K562 (cell line): ENCODE data around the gene MLLT1. TPM values are rescaled to one million over a fixed set of nuclear protein-coding genes. Genes with fewer than 3 reads are reported as not detected.

ENCODE experiments used
- ATAC-seq: fragments of 200-7000 bp; cut with Tn5 transposase; 3 replicates; pipeline ENCODE4 v1.9.1; 2020; ENCODE audit warnings: moderate library complexity
- BruUV-seq: library from RNA; stranded (reverse); fragments of 400-500 nt; replicated peaks from 2 replicates; lab custom pipeline; 2021; lab: Mats Ljungman, UMichigan
- CTCF ChIA-PET: fragments of 300-600 bp; formaldehyde crosslinking; extraction: SDS; loops from one replicate; lab custom pipeline; 2021; ENCODE audit warnings: low intra/inter-chr PET ratio; lab: Yijun Ruan, JAX
- POLR2A ChIA-PET: fragments of 300-600, 350-650 bp; sonication (Branson Sonifier 250); formaldehyde crosslinking; extraction: SDS; loops from one replicate; lab custom pipeline; 2021; ENCODE audit warnings: antibody characterized with exemption, inconsistent platforms; lab: Yijun Ruan, JAX
- DNase-seq, 4 experiments: peaks; one replicate each; pipeline versions ENCODE4 v3.0.0 to v3.0.0-alpha.2; 2011 to 2018; ENCODE audit warnings: low spot score in 3 of 4, mixed read lengths in 3 of 4; ENCODE audit errors: extremely low read depth in 1 of 4
- FAIRE-seq: peaks from 2 replicates; lab custom pipeline; 2011; peaks lifted over from hg19 to GRCh38; lab: Jason Lieb, UNC
- H2AFZ ChIP-seq: 2 replicates; pipeline ENCODE4 v1.6.0; 2011; ENCODE audit warnings: low read depth, low read length, control low read depth, inconsistent platforms
- H3K27ac ChIP-seq: fragments of 200-600 bp; 3 replicates; pipeline ENCODE4 v1.8.0; 2011; ENCODE audit warnings: low read depth, mild to moderate bottlenecking, control low read depth, inconsistent platforms, low read length, moderate library complexity, mixed read lengths; ENCODE audit errors: extremely low read depth
- H3K27me3 ChIP-seq, 2 experiments: fragments of 300-600 bp in 1 of 2; 2 replicates in 1 of 2; 3 replicates in 1 of 2; pipeline versions ENCODE4 v1.6.0 to v1.8.0; 2011; ENCODE audit warnings: inconsistent platforms in 2 of 2, low read length in 2 of 2, mild to moderate bottlenecking in 1 of 2, mixed read lengths in 1 of 2, moderate library complexity in 1 of 2; ENCODE audit not compliant: control insufficient read depth in 2 of 2, insufficient read depth in 2 of 2
- H3K36me3 ChIP-seq: fragments of 300-600 bp; 3 replicates; pipeline ENCODE4 v1.8.0; 2011; ENCODE audit warnings: mild to moderate bottlenecking, low read length, inconsistent platforms; ENCODE audit not compliant: control insufficient read depth, insufficient read depth
- H3K4me1 ChIP-seq, 2 experiments: fragments of 200-600 bp in 1 of 2; replicated peaks in 1 of 2; 2 replicates in 1 of 2; 3 replicates in 1 of 2; pipeline versions ENCODE4 v1.5.1 to v1.8.0; 2011; ENCODE audit warnings: inconsistent platforms in 2 of 2, low read length in 2 of 2, mild to moderate bottlenecking in 1 of 2, mixed read lengths in 1 of 2, moderate library complexity in 1 of 2; ENCODE audit not compliant: control insufficient read depth in 2 of 2, insufficient read depth in 2 of 2
- H3K4me2 ChIP-seq: 2 replicates; pipeline ENCODE4 v1.6.1; 2011; ENCODE audit warnings: low read length, control low read depth, inconsistent platforms, mixed read lengths; ENCODE audit not compliant: insufficient read depth
- H3K4me3 ChIP-seq: fragments of 200-600 bp; sonication (generic), shearing (Covaris generic); 2 replicates; pipeline ENCODE4 v1.5.1; 2016; ENCODE audit warnings: control low read depth, inconsistent platforms
- H3K79me2 ChIP-seq: fragments of 200-600 bp; 3 replicates; pipeline ENCODE4 v1.8.0; 2011; ENCODE audit warnings: low read length, inconsistent platforms; ENCODE audit not compliant: control insufficient read depth, insufficient read depth
- H3K9ac ChIP-seq, 2 experiments: 2 replicates each; pipeline versions ENCODE4 v1.6.0 to v1.6.1; 2011; ENCODE audit warnings: low read depth in 2 of 2, low read length in 2 of 2, control low read depth in 1 of 2, inconsistent platforms in 1 of 2, mild to moderate bottlenecking in 1 of 2, mixed read lengths in 1 of 2; ENCODE audit not compliant: insufficient read depth in 1 of 2
- H3K9me1 ChIP-seq: one replicate; pipeline ENCODE4 v1.6.0; 2011; ENCODE audit warnings: inconsistent platforms, mild to moderate bottlenecking, low read length, moderate library complexity; ENCODE audit not compliant: control insufficient read depth, insufficient read depth
- H3K9me3 ChIP-seq: replicated peaks from 2 replicates; pipeline ENCODE4 v1.5.1; 2011; ENCODE audit warnings: low read depth, low read length, inconsistent platforms; ENCODE audit not compliant: control insufficient read depth, insufficient read depth
- H4K20me1 ChIP-seq: replicated peaks from 2 replicates; pipeline ENCODE4 v1.6.1; 2011; ENCODE audit warnings: low read length, inconsistent platforms, mixed read lengths; ENCODE audit not compliant: control insufficient read depth, insufficient read depth
- CXXC5 ChIP-seq: fragments of 250-450 bp; sonication (Bioruptor Pico); IDR thresholded peaks from 2 replicates; pipeline ENCODE4 v1.8.0; 2022; ENCODE audit warnings: inconsistent platforms, mild to moderate bottlenecking, moderate library complexity
- E2F3 ChIP-seq: fragments of 250-450 bp; sonication (Bioruptor Pico); IDR thresholded peaks from 2 replicates; pipeline ENCODE4 v1.4.0; 2020; ENCODE audit warnings: mild to moderate bottlenecking
- IRF2 ChIP-seq: sonication (generic); formaldehyde crosslinking; IDR thresholded peaks from 2 replicates; pipeline ENCODE4 v1.8.1; 2022; ENCODE audit warnings: mild to moderate bottlenecking, missing genetic modification reagents
- PHF8 ChIP-seq: fragments of 200-600 bp; sonication (generic); IDR thresholded peaks from 2 replicates; pipeline ENCODE4 v1.6.1; 2012; ENCODE audit warnings: mixed run types, mild to moderate bottlenecking, inconsistent platforms, low read length, moderate library complexity, borderline replicate concordance
- RAD21 ChIP-seq, 2 experiments: fragments of 250-450 bp in 1 of 2; fragments of 450-650 bp in 1 of 2; sonication (Bioruptor Pico) in 1 of 2; formaldehyde crosslinking in 1 of 2; IDR thresholded peaks in 1 of 2; conservative IDR thresholded peaks in 1 of 2; 2 replicates each; pipeline versions ENCODE4 v1.4.0 to v1.8.0; 2020 to 2022; ENCODE audit warnings: mild to moderate bottlenecking in 2 of 2, moderate library complexity in 1 of 2
- RBM34 ChIP-seq: fragments of 200-400 bp; formaldehyde crosslinking; IDR thresholded peaks from 2 replicates; pipeline ENCODE4 v1.6.1; 2018; ENCODE audit warnings: low read length, borderline replicate concordance; ENCODE audit not compliant: insufficient read depth
- SPI1 ChIP-seq: IDR thresholded peaks from 2 replicates; pipeline ENCODE4 v1.6.1; 2011; ENCODE audit warnings: low read depth, low read length, control low read depth, borderline replicate concordance
- TEAD2 ChIP-seq: fragments of 450-650 bp; IDR thresholded peaks from 2 replicates; pipeline ENCODE4 v1.6.1; 2016; ENCODE audit warnings: missing genetic modification characterization, control low read depth, missing compliant biosample characterization
- ZFPM2 ChIP-seq: fragments of 250-450 bp; sonication (Bioruptor Pico); IDR thresholded peaks from 2 replicates; pipeline ENCODE4 v1.5.1; 2022; ENCODE audit warnings: mild to moderate bottlenecking
- ZKSCAN1 ChIP-seq: fragments of 150-350 bp; IDR thresholded peaks from 2 replicates; pipeline ENCODE4 v1.6.1; 2016; ENCODE audit warnings: low read depth, low read length
- ZNF24 ChIP-seq: fragments of 450-650 bp; IDR thresholded peaks from 2 replicates; pipeline ENCODE4 v1.6.1; 2016
- WGBS: fragments of 100-300 bp; shearing (Covaris generic); methylation state at CpG from one replicate; pipeline ENCODE4 v1.1.6; 2016; ENCODE audit warnings: low coverage, mixed read lengths; ENCODE audit not compliant: insufficient coverage; ENCODE audit errors: missing lambda C conversion rate; 5-methylcytosine and 5-hydroxymethylcytosine counted together
- in situ Hi-C: fragments of 300-500 bp; cut with MboI; formaldehyde crosslinking; loops from 4 replicates; pipeline ENCODE4 v1.15.0; 2018; ENCODE audit warnings: inconsistent platforms, mixed read lengths
- intact Hi-C: fragments of 100-400 bp; cut with micrococcal nuclease; formaldehyde crosslinking; loops from 2 replicates; pipeline ENCODE4 v1.14.2; 2022
- polyA plus RNA-seq, 8 experiments: library from polyadenylated mRNA; depleted of rRNA in 4 of 8; stranded (reverse) in 5 of 8; unstranded in 3 of 8; fragments of >200 nt; fragmentation: Nextera tagmentation in 2 of 8; fragmentation: Illumina TruSeq in 1 of 8; extraction: Ambion mirVana in 2 of 8; extraction: Trizol in 1 of 8; gene quantifications; 2 replicates each; pipeline versions ENCODE4 v1.2.1 to v1.2.3, GENCODE V29; 2011 to 2014; ENCODE audit warnings: inconsistent platforms in 1 of 8, missing spikeins in 1 of 8
- total RNA-seq, 7 experiments: library from RNA; depleted of rRNA in 6 of 7; stranded (reverse); fragments of >200 nt in 6 of 7; fragmentation: Illumina TruSeq in 2 of 7; extraction: Trizol in 2 of 7; gene quantifications; 2 replicates each; pipeline versions ENCODE4 v1.2.1 to v1.2.3, GENCODE V29; 2011 to 2021; ENCODE audit warnings: low replicate concordance in 1 of 7
- TF ChIP-seq, protein P1 (sequence below): sonication (generic); formaldehyde crosslinking; IDR thresholded peaks from 2 replicates; pipeline ENCODE4 v1.8.1; 2022; ENCODE audit warnings: missing genetic modification reagents
- TF ChIP-seq, protein P2 (sequence below): fragments of 250-450 bp; sonication (Bioruptor Pico); IDR thresholded peaks from 2 replicates; pipeline ENCODE4 v1.5.0; 2020; ENCODE audit warnings: mild to moderate bottlenecking

The MLLT1 gene
- total and polyA plus RNA-seq, 9 of the 15 experiments (the other 6 are each of a cell fraction or from before 2014, with no cell fraction given), result 0.23 to 63.5 (median 15.4) TPM

DNA sequence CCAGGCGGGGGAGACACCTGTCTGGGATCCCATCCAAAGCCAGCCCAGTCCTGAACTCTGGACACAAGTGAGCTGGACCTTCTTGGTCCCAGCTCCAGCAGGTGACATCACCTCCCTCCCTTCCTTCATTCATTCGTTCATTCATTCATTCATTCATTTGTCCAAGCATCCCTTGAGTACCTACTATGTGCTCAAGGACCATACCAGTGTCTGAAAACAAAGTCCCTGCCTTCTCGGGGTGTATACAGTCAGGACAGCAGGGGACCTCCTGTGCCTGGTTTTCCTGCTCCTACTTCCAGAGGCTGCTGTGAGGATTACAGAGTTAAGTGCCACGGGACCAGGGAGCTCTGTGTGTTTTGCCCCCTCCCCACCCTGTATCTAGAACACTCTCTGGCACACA lies 39.6 kb upstream of the MLLT1 start:
- FAIRE-seq, result no peak
- ChIA-PET POLR2A (interaction anchor here (0.8 to 1.1 kb wide), 2 partner anchors 9 to 52 kb away, joined by 3 read pairs; no protein-coding TSS in a partner anchor), CTCF (no interaction called here)
- H3K4me1 ChIP-seq, result no peaks in the 10 kb centered on the region
- no peaks in the 10 kb centered on the region for H3K9me1 ChIP-seq
- H3K27me3 ChIP-seq, result peaks cover 20 to 51% of the 10 kb centered on the region in 2 experiments
- H4K20me1 ChIP-seq, result no peaks in the 10 kb centered on the region
- DNase-seq, result no peak
- H3K9me3 ChIP-seq, result 0 out of 2 replicates have a peak, but pooled peaks cover 4% of the 10 kb centered on the region
- H3K4me3 ChIP-seq, result no peak overlapping the region
- no peaks in the 10 kb centered on the region for H3K36me3 ChIP-seq
- 0% methylated on average over 4 of the region's 4 CpGs for WGBS
- H3K79me2 ChIP-seq, result no peaks in the 10 kb centered on the region
- in situ Hi-C loops (no loop called here), intact Hi-C loops (loop anchor here (10.0 kb wide), 1 partner anchor 105 kb away; the partner anchor contains the start of gene KHSRP)
- no TSS peak for BruUV-seq
- H2AFZ ChIP-seq, result no peak overlapping the region
- no peak overlapping the region for H3K9ac ChIP-seq
- no peak overlapping the region for H3K4me2 ChIP-seq
- no peak overlapping the region for H3K27ac ChIP-seq
- ATAC-seq, result no peak
- TF ChIP-seq ZNF24 (peak; percentile 88), ZKSCAN1 (peak; percentile 88)
- TF ChIP-seq, protein P1, sequence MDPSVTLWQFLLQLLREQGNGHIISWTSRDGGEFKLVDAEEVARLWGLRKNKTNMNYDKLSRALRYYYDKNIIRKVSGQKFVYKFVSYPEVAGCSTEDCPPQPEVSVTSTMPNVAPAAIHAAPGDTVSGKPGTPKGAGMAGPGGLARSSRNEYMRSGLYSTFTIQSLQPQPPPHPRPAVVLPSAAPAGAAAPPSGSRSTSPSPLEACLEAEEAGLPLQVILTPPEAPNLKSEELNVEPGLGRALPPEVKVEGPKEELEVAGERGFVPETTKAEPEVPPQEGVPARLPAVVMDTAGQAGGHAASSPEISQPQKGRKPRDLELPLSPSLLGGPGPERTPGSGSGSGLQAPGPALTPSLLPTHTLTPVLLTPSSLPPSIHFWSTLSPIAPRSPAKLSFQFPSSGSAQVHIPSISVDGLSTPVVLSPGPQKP (CRISPR knock-in tag), result no peak

DNA sequence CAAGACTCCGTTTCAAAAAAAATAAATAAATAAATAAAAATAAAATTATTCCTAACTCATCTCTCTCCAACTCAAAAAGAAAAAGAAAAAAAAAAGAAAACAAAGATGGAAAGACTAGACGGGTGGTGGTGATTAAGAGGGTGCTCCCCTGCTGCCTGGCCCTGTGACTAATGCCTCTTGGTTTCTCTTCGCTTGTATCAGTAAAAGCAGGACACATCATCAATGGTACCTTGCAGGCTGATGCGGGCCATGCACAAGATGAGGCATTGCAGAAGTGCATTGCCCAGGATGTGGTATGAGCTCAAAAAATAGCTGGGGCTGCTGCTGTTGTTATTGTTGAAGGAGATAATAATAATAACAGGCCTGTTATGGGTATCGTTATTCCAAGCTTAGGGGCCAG lies 39.0 kb upstream of the MLLT1 start:
- no peak overlapping the region for H3K27ac ChIP-seq
- H3K27me3 ChIP-seq, result peaks cover 20 to 49% of the 10 kb centered on the region in 2 experiments
- H3K4me1 ChIP-seq, result no peaks in the 10 kb centered on the region
- BruUV-seq, result no TSS peak
- no peaks in the 10 kb centered on the region for H3K9me1 ChIP-seq
- ChIA-PET POLR2A (interaction anchor here (1.1 kb wide), 1 partner anchor 8 kb away, joined by 3 read pairs; no protein-coding TSS in a partner anchor), CTCF (no interaction called here)
- 7% methylated on average over 5 of the region's 5 CpGs for WGBS
- H4K20me1 ChIP-seq, result no peaks in the 10 kb centered on the region
- 0 out of 2 replicates have a peak, but pooled peaks cover 4% of the 10 kb centered on the region for H3K9me3 ChIP-seq
- in situ Hi-C loops (no loop called here), intact Hi-C loops (loop anchor here (10.0 kb wide), 1 partner anchor 106 kb away; the partner anchor contains the start of gene KHSRP)
- no peak overlapping the region for H3K4me2 ChIP-seq
- no peaks in the 10 kb centered on the region for H3K79me2 ChIP-seq
- H2AFZ ChIP-seq, result no peak overlapping the region
- no peak overlapping the region for H3K4me3 ChIP-seq
- FAIRE-seq (peak; percentile 44), ATAC-seq (no peak), DNase-seq (no peak)
- no peaks in the 10 kb centered on the region for H3K36me3 ChIP-seq
- H3K9ac ChIP-seq, result no peak overlapping the region
- TF ChIP-seq, protein P2, sequence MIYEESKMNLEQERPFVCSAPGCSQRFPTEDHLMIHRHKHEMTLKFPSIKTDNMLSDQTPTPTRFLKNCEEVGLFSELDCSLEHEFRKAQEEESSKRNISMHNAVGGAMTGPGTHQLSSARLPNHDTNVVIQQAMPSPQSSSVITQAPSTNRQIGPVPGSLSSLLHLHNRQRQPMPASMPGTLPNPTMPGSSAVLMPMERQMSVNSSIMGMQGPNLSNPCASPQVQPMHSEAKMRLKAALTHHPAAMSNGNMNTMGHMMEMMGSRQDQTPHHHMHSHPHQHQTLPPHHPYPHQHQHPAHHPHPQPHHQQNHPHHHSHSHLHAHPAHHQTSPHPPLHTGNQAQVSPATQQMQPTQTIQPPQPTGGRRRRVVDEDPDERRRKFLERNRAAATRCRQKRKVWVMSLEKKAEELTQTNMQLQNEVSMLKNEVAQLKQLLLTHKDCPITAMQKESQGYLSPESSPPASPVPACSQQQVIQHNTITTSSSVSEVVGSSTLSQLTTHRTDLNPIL (CRISPR knock-in tag), result no peak
- TF ChIP-seq E2F3 (no peak), ZFPM2 (no peak), CXXC5 (CRISPR knock-in tag) (no peak), IRF2 (CRISPR knock-in tag) (no peak), TEAD2 (no peak), RBM34 (no peak), SPI1 (no peak), PHF8 (no peak), RAD21 (CRISPR knock-in tag; conservative IDR thresholded peaks at IDR 0.05 in 1 of 2, IDR thresholded peaks at IDR 0.05 in 1 of 2) (no peak)
